DLD1 (cell line): ENCODE results near the gene ZNF516.

ENCODE experiments used
- in situ Hi-C: cut with HindIII; loops from 2 replicates; pipeline ENCODE4 v1.10.0; 2017; ENCODE audit warnings: low sequenced_read_pairs

Gene ZNF516

DNA sequence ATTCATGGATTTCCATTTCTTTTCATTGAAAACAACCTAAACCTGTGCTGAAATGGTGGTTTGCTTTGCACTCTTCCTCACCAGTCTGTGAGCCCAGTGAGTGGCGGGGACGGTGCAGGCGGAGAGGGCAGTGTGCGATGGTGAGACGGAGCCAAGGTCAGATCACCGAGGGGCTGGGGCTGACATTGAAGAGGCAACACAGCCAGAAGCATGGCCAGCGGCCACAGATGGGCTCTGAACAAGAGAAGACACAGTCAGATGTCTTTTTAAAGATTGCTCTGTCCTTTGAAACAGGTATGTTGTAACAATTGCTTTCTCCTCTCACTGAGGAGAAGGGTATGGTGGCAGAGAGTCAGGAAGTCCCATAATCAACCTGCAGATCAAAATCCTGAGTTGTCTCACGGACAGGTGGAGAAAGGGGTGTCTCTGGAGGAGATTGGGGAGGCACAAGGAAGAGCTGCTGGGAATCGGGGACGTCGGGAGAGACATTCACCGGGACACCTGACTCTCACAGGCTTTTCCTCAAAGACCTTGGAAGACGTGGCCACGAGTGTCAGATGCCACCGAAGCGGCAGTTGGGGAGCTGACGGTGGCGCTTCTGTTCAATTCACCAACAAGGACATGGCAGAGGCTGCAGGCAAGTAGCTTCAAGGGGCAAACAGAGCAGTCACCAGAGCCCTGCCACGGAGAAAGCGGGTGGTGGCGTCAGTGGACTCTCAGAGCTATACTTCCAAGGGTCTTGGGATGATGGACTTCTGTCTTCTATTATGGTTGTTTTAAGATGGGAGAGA is 12.1 kb upstream of the ZNF516 start:
- in situ Hi-C loops = no loop called here

GRCh38 chr18:76506395-76506794 is 11.4 kb upstream of the ZNF516 start:
- in situ Hi-C loops = no loop called here

DNA sequence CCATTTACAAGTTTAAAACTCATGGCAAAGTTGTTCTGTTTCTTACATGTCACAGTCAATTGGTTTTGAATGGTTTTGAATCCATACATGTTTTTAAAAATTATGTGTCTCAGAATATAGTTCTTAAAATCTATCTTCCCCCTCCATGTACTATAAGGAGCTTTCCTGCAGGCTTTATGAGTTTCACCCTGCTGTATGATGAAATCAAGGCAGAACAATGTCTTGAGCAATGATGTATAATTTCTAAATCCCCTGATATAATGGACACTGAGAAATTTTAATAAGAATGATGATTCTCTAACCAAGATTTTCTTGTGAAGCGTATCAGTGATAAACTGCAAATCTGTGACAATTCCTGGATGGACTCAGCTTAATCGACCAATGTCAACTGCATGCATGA is 10.6 kb upstream of the ZNF516 start:
- in situ Hi-C loops = no loop called here

DNA sequence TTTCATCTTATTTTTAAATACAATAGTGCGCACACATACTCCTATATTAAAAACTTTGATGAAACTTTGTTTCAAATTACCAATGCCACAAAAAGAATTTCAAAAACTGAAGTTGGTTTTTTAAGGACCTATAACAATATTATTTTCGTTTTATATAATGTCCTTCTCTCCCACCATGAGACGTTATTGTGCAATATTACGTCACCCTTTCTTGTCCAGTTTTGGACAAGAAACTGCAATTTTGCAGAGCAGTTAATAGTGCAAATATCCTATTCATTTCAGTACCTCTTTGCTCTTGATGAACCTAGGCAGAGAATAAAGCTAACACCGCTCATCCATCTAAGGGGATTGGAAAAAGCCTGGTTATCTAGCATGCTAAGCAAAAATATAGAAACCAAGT is 9.7 kb upstream of the ZNF516 start:
- in situ Hi-C loops = no loop called here

DNA sequence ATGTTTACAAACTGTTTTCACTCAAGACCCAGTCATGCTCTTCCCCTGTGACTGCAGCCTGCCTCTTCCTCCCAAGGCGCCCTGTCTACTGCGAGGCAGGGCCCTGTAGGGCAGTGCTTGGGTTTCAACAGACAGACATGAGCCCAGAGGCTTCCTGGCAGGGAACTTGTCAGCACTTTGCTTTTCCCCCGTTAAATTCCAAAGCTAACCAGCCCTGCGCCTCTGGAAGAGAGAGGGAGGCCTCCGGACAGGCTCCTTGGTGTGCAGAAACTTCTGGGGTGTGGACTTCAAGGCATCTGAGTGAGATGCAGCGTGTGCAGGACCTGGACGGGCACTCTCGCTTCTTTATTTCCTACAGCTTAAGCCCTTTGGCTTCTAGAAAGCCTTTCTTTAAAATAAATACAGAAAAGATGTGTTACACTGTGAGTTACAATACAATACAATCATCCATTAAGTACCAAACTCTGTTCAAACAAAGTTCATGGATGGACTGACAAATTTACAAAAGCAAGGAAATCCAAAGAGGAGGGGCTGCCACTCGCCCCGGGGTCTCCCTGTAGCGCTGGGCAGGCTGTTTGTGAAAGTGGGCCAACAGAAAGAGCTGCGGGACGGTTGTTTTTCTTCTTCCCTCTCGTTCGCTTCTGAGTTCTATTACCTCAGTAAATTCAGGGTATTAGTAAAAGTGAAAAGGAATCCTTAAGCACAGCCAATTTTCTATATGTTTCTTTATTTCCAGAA is 8.8 kb upstream of the ZNF516 start:
- in situ Hi-C loops = no loop called here

DNA sequence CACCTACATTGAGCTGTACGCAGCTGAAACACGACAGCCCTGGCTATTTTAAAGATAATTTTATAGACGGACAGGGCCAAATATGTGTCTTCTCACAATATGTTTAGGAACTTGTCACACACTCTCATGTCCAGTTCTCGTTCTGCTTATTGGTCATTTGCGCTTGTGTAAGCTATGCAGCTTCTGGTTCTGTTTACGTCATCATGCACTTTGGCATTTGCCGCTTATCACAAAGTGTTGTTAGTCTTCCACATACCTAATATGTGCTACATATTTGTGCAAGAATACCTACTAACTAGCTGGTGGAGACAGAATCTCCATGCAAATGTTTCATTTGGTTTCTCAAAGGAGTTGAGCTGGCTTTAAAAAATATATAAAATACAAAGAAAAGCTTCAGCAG is 7.5 kb upstream of the ZNF516 start:
- in situ Hi-C loops = no loop called here

- in situ Hi-C loops = no loop called here
Observed at GRCh38 chr18:76499637-76500340, 4.7 kb upstream of the ZNF516 start.

DNA sequence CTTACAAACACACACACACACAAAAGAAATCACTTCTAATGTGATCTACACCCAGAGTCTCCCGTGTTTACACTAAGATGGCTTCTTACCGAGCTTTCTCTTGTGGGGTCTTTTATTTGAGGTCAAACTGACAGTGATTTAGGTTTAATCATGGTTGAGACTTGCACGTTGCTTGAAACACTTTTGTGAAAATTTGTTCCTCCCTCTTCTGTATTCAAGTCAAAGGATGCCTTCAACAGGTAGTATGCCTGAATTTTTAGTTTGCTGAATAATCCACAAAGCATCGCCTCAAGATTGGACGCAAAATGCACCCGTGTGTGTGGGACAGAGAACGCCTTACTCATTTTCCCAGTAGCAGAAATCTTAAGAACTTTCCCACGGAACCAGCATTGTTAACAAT is 4.0 kb upstream of the ZNF516 start:
- in situ Hi-C loops = no loop called here

DNA sequence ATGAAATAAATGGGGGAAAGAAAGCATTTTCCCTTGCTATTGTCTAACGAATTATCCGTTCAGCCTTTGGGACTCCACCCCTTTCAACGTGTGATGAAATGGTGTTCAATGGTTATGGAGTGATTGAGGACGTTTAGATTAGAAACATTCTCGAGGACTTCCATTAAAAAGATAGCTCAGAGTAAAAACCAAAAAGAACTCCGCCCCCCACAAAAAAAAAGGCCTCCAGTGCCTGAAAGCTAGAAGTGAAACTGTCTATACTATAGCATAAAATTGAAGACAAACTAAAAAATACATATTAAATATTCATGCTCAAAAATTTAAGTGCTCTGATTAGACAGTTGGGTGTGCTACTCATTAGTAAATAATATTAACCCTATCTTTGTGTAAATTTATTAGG is 3.0 kb upstream of the ZNF516 start:
- in situ Hi-C loops = no loop called here

DNA sequence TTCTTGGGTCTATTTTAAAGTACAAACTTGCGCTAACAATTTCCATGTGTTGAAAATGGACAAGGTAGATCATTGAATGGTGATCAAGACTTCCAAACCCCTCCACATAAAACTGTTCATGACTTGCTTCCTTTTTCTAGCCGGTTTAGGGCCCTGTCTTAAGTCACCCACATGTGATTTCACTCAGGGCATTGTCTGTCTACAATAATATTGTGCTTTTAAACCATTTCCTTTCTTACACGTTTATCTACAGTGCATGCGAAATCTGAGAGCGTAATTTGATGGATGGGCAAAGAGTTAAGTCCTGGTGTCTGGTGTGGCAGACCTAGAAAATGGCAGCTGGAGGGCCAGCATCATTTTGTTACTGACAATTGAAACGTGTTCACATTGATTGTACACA is 2.0 kb upstream of the ZNF516 start:
- in situ Hi-C loops = no loop called here

- in situ Hi-C loops = no loop called here
Observed at GRCh38 chr18:76496194-76496890, 1.3 kb upstream of the ZNF516 start.

DNA sequence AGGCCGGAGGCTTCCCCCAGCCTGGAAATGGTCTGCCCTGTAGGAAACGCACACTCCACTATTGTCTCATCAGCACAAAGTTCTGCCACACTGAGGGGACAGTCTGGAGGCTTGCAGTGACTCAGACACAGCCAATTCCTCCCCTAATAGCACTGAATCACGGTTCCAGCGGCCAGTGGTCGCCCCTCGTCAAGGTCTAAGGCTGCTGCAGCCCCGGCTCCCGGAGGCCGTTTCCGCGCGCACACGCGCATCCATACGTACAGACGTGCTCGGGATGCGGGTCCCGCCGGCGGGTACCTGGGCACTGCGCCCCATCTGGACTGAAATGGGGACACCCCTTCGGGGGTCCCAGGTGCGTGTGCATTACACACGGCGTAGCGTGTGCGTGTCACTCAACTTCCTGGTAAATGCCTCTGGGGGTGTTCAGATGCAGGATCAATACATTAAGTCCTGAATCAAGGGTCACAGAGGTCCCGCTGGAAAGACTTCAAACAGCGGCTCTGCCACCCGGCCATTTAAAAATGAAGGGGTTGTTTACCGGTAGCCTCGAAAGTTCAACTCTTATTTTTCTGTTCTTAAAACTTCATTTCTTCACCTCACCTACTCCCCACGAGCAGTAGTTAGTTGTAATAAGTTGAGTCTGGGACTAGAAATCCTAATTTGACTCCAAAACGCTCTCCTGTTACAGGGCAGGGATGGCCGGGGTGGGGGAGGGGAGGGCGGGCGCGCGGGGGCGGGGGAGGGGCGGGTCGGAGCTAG is 572 bp upstream of the ZNF516 start:
- in situ Hi-C loops = no loop called here

DNA sequence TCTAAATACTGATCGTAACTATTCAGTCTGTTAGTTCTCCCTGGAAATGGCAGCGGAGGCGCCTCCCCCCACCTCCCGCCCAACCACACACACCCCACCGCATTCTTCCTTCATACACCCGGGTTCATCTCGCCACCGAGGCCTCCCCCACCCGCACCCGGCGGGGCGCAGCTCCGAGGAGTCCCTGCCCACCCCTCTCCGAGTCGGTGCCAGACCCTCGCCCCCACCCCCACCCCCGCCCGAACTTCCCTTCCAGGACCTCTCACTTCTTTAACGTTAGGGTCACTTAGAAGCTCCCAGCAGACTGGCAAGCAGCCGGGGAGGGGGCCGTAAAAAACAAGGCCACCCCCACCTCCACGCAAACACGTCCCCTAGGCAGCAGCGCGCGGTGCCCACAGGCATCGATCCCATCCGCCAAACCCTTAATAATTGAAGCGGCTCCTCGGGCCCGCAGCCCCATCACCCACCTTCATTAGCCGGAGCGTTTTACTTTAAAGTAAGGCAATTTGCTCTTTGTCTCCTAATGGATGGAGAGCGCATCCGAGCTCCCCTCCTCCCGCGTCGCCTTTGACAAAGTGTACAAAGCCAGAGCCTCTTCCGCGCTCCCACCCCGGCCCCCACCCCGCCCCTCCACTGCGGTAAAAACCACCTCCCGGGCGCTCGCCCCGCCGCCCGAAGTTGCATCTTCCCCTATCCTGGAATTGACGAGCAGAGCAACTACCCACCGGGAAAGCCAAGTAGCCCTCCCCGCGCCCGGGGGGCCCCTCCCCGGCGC is 624 bp downstream of the ZNF516 start:
- in situ Hi-C loops = no loop called here

GRCh38 chr18:76493213-76494161 is 1.6 kb downstream of the ZNF516 start:
- in situ Hi-C loops = no loop called here

GRCh38 chr18:76492669-76493212 is 2.3 kb downstream of the ZNF516 start:
- in situ Hi-C loops = no loop called here

- in situ Hi-C loops = no loop called here
Observed at GRCh38 chr18:76491776-76492668, 3.0 kb downstream of the ZNF516 start.

DNA sequence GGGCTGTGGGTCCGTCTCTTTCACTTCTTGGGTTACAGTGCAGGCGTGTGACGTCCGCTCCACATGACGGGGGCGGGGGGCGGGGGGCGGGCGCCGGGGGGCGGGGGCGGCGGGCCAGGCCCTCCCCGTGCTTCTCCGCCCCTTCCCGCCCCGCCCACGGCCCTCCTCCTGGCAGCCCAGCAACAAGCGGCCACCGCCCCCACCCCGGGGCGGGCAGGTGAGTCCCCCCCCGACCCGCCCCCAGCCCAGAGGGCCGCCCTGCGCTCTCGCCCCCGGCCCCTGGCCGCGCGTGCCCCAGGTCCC is 3.6 kb downstream of the ZNF516 start:
- in situ Hi-C loops = no loop called here
